ENCODE measurements around the gene GNB3. TPM values are rescaled to one million over a fixed set of nuclear protein-coding genes. Genes with fewer than 3 reads are reported as not detected.

Gene GNB3
- total RNA-seq, 1 experiment from 2014 or later = 20.7 TPM

- Histone ChIP-seq H3K27ac (ENCODE audit: low read depth, low read length, poor library complexity, severe bottlenecking) (no peak overlapping the region), H3K9me3 (ENCODE audit: low read depth, low read length, poor library complexity, severe bottlenecking) (no peaks in the 10 kb centered on the region), H3K4me3 (ENCODE audit: low read depth, low read length, poor library complexity, severe bottlenecking) (no peak overlapping the region), H3K27me3 (replicated peaks; ENCODE audit: insufficient read depth, low read depth, low read length, poor library complexity) (no peaks in the 10 kb centered on the region), H3K36me3 (ENCODE audit: insufficient read depth, low read length, poor library complexity, severe bottlenecking) (no peaks in the 10 kb centered on the region), H3K4me1 (ENCODE audit: insufficient read depth, low read length, poor library complexity, severe bottlenecking) (no peaks in the 10 kb centered on the region)
- BruUV-seq (replicated peaks) = no TSS peak
- POLR2A ChIA-PET (ENCODE audit: low non-redundant PET) = no interaction called here
- no peak for DNase-seq (ENCODE audit: low spot score)
- intact Hi-C loops (cut with micrococcal nuclease; ENCODE audit: unreplicated experiment) = no loop called here
- CTCF ChIA-PET = interaction anchor here (0.6 to 0.7 kb wide), 2 partner anchors 21 to 120 kb away, joined by 3 to 5 read pairs; no protein-coding TSS in a partner anchor
- no peak for TF ChIP-seq EZH2 (IDR thresholded peaks at IDR 0.05; ENCODE audit: borderline replicate concordance, low read depth, low read length, poor library complexity, severe bottlenecking)
- TF ChIP-seq CTCF (conservative IDR thresholded peaks at IDR 0.05; ENCODE audit: low read depth, low read length) = no peak
Measured at GRCh38 chr12:6813363-6813762, 27.4 kb upstream of the GNB3 start.

- Histone ChIP-seq H3K4me3 (ENCODE audit: low read depth, low read length, poor library complexity, severe bottlenecking) (no peak overlapping the region), H3K36me3 (ENCODE audit: insufficient read depth, low read length, poor library complexity, severe bottlenecking) (no peaks in the 10 kb centered on the region), H3K4me1 (ENCODE audit: insufficient read depth, low read length, poor library complexity, severe bottlenecking) (peaks cover 7% of the 10 kb centered on the region), H3K9me3 (ENCODE audit: low read depth, low read length, poor library complexity, severe bottlenecking) (no peaks in the 10 kb centered on the region), H3K27me3 (replicated peaks; ENCODE audit: insufficient read depth, low read depth, low read length, poor library complexity) (no peaks in the 10 kb centered on the region), H3K27ac (ENCODE audit: low read depth, low read length, poor library complexity, severe bottlenecking) (no peak overlapping the region)
- BruUV-seq (replicated peaks) = no TSS peak
- DNase-seq (ENCODE audit: low spot score) = no peak
- TF ChIP-seq EZH2 (IDR thresholded peaks at IDR 0.05; ENCODE audit: borderline replicate concordance, low read depth, low read length, poor library complexity, severe bottlenecking) (no peak), CTCF (conservative IDR thresholded peaks at IDR 0.05; ENCODE audit: low read depth, low read length) (no peak)
- CTCF ChIA-PET = no interaction called here
- POLR2A ChIA-PET (ENCODE audit: low non-redundant PET) = no interaction called here
- intact Hi-C loops (cut with micrococcal nuclease; ENCODE audit: unreplicated experiment) = no loop called here
Measured at GRCh38 chr12:6816598-6816997, 24.1 kb upstream of the GNB3 start.

- intact Hi-C loops (cut with micrococcal nuclease; ENCODE audit: unreplicated experiment) = no loop called here
- CTCF ChIA-PET = no interaction called here
- POLR2A ChIA-PET (ENCODE audit: low non-redundant PET) = no interaction called here
Measured at GRCh38 chr12:6817098-6817497, 23.6 kb upstream of the GNB3 start.

More at GRCh38 chr12:6817098-6817497, 23.6 kb upstream of the GNB3 start:
- TF ChIP-seq CTCF (conservative IDR thresholded peaks at IDR 0.05; ENCODE audit: low read depth, low read length) = no peak
- TF ChIP-seq EZH2 (IDR thresholded peaks at IDR 0.05; ENCODE audit: borderline replicate concordance, low read depth, low read length, poor library complexity, severe bottlenecking) = no peak
- no peak for DNase-seq (ENCODE audit: low spot score)
- H3K27ac ChIP-seq (ENCODE audit: low read depth, low read length, poor library complexity, severe bottlenecking) = no peak overlapping the region
- no peaks in the 10 kb centered on the region for H3K27me3 ChIP-seq (replicated peaks; ENCODE audit: insufficient read depth, low read depth, low read length, poor library complexity)
- no peaks in the 10 kb centered on the region for H3K9me3 ChIP-seq (ENCODE audit: low read depth, low read length, poor library complexity, severe bottlenecking)
- no peak overlapping the region for H3K4me3 ChIP-seq (ENCODE audit: low read depth, low read length, poor library complexity, severe bottlenecking)
- BruUV-seq (replicated peaks) = no TSS peak
- peaks cover 11% of the 10 kb centered on the region for H3K4me1 ChIP-seq (ENCODE audit: insufficient read depth, low read length, poor library complexity, severe bottlenecking)
- H3K36me3 ChIP-seq (ENCODE audit: insufficient read depth, low read length, poor library complexity, severe bottlenecking) = no peaks in the 10 kb centered on the region

All from A673 (cell line).